NCI-H82 treated with DMSO at 0.1 percent for 48 hours (cell line): Measurements from ENCODE around the gene ZBTB16.

Experiments
- DNase-seq: peaks from one replicate; lab custom pipeline; 2025; ENCODE audit not compliant: unreplicated experiment; lab: John Stamatoyannopoulos, UW

ZBTB16 gene

DNA sequence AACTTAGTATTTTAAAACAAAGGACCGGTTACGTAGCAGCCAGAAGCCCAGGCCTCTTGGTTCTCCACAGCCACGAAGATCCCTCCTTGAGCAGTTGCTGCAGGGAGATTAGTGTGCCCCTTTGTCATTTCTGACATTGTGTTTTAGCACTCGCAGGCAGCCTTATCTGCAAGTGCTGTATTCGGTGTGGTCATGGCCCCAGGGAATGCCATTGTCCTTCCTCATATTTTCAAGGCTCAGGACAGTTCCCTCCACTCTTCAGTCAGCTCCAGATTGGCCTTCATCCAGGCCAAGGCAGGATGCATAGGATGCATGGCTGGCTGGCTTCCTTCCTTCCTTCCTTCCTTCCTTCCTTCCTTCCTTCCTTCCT, 88.5 kb downstream of the ZBTB16 start:
- DNase-seq: no peak

DNA sequence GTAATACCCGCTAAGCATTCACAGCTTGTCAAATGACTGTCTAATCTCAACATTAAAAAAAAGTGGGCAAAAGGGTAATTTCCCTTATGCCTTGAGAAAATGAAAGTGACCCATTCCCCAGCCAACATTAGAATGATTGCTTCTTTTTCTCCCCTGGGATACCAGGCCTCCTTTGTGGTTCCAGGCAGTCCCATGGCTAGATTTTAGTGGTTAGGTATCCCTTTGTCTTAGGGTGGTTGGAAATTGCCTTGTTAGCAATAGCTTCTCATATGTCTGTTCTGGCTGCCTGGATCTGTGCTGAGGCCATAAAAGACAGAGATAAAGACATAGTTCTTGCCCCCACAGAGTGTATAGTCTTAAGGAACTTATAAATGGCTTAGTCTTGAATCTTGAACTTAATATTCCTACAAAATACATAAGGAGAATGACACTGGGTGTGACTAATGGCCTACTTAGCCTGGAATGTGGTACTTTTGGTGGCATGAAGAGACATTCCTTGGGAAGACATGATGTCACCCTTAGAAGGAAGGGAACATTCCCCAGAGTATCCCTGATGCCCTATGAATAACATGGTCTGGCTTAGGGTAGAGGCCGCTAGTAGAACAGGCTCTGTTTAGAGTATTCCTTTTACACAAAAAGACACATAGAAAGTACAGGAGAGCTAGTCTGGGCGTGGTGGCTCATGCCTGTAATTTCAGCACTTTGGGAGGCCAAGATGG, 90.3 kb downstream of the ZBTB16 start:
- DNase-seq: no peak

DNA sequence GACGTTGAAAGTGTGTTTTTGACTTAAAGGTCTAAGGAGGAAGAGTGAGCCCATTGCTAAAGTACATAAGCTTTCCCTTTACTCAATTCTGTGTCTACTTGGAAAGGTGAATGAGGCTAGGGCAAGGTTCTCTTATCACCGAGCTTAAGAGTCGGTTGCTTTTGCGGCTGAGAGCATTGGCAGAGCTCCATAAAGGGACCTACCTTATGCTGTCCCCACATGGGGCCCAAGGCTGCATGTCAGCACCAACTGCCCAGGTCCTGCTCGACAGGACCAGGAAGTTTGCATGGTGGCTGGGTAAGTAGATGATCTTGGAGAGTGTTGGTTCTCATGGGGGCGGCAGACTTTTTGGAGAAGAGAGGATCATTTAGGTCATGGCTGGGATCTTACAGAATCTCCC, 91.2 kb downstream of the ZBTB16 start:
- DNase-seq: no peak

DNA sequence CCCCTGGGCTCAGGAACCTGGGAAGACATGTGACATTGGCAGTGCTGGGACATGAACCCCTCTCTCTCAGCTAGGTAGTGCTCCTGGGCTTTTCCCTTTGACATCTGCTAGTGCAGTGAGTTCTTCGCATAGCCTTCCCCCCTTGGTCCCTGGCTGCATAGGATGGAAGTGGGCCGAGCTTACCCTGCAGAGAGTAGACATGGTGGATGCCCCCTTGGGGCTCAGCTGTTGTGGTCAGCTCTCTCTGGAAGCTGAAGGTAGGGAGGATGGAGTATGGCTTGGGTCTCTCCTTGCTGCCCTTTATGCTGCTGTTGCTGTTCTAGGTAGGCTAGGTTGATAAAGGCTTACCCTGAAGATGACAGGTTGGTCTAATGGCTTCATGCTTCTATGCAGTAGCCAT, 92.1 kb downstream of the ZBTB16 start:
- DNase-seq: no peak

DNA sequence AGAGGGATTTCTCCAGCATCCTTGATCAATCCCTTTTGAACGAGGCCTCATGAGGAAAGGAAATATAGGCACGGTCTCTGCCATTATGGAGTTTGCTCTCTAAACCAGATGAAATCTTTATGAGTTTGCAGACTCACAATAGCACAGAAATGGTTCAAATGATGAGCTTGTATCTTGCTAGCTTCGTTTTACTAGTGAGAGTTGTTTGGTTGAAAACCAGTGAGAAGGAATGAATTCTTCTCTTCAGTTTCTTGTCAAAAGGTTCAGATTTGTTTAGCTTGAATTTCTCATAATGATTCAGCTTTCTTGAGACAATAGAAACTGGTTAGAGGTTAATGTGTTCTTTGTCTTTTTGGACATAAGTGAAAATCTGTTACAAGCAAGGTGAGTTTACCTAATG, 92.7 kb downstream of the ZBTB16 start:
- DNase-seq: no peak

DNA sequence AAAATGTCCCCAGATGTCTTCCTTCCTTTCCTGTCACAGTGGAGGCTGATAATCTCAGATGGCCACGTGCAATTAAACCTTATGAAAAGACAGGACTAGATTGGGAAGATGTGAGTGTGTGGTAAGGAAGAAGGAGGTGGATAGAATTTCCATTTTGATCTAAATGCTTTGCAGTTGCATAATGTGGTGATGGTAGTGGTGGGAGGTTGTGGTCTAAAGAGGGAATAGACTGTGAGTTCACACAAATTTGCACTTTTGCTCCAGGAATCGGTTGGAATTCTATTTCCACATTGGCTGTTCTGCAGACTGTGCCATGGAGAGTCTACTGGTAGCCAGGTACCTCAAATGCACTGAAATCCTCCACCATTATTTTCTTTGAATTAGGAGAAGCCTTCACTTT, 93.3 kb downstream of the ZBTB16 start:
- DNase-seq: no peak

DNA sequence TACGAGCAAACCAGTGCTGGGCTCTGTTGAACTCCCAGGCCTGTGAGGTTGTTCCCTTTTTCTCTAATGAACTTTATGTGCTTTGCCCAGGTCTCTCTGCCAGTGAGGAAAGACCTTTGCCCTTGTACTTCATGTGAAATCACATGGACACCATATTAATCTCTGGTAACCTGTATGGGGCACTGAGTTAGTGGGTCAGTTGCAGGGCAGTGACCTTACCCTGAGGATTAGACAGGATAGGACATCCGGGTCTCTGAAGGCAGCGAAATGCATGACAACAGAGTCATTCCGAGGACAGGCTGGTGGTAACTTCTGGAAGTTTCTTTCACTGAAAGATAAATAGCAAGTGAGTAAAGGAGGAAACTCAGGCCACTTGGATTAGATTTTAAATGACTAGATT, 93.7 kb downstream of the ZBTB16 start:
- no peak for DNase-seq

DNA sequence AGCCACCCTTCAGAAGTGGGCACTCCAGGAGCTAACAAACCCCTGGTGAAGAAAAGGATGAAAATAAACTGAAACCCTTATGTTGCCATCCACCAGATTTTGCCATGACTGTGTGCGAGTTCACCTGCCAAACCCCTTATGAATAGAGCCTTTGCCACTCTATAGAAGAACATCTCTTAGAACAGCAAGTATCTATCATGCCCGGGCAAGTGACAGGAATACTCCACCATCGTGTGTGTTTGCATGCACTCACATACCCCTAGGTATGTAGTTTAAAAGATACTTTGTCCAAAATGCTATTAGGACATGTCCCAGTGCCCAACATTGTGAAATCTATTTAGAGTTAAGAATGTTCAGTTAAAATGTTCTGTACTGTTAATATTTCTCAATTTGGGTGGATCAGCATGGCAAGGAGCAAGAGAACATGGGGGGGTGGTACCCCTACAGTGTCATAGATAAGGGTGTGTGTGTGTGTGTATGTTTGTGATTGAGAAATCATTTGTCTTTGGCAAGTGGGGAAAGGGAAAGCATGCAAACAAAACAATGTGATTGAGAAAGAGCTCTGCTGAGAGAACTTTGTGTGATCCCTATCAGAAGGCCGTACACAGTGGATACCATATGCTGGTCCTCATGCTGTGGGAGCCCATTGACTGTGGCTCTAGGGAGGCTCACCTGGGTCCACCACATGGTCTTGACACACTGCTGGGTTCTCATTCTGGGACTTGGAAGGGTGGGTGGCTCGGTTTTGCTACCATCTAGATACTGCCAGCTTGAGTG, 94.9 kb downstream of the ZBTB16 start:
- no peak for DNase-seq

DNA sequence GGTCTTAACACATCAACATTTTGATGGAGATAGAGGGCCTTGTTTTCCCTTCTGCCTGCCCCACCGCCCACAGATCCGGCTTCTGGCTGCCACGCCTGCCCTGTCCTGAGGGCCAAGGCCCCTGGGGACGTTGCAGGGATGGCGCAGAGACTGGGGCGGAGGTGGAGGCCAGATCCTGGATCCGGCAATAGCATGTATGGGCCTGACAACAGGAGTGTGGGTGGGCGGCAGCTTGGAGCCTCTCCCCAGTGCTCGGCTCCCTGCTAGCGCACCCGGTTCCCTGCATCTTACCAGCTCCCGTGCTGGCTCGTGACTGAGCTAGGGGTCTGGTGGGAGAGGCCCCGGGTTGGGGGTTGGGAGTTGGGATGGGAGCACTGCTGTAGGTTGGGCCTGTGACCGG, 95.6 kb downstream of the ZBTB16 start:
- no peak for DNase-seq

DNA sequence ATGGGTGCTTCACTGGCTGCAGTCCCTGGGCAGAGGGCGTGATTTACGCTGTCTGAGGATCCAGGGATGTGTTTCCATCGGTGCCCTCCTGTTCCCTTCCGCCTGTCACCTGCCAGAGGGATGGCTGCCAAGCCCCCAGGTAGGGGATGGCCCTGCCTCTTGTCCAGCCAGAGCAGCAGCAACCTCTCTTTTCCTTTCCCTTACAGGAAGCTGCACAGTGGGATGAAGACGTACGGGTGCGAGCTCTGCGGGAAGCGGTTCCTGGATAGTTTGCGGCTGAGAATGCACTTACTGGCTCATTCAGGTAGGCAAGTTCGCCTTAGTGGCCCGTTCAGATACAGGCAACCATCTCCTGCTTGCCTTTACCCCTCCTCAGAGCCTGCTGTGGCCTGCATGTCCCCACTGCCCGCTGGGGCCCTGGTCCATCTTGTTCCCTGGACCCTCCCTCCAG, 96.6 kb downstream of the ZBTB16 start:
- no peak for DNase-seq

DNA sequence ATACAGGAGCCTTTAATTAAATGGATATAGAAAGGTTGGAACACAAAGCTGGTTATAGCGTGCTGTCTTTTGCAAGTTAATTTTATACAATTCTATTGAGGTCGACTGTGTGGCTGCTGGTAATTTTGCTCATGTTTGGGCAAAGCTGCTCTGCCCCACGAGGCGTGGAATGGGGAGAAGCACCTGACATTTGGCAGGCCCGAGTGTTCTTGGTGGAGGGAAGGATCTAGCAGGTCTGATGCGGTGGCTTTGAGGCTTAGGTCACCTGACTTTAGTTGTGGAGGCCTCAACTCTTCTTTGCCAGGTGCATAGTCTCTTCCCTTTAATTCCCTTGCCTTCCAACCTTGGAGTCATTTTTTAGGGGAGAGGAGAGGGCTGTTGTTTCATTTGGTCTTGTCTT, 97.3 kb downstream of the ZBTB16 start:
- no peak for DNase-seq

DNA sequence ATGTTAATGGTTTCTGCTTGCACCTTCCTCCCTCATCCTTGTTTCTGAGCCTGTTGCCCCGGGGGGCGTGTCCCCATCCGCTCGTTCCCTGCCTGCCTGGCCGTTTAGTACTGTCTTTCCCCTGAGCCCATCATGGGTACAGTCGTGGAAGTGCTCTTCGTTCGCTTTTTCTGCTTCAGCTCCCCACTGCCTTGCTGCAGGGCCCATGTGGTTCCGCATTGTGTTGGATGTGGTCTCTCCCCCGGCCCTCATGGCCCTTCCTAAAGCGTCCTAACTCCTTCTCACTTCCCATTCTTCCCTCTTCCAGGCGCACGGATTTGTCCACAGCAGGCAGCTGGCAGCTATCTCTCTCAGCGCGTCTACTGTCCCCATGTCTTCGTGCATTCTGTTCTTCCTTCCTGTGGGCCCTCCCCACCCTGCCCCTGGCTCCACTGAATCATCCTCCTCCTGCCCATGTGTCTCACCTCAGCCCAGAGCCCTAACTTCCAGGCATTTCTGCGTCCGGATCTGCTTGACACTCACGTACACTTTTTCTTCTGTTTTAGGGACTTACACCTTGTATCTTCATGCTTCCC, 98.1 kb downstream of the ZBTB16 start:
- no peak for DNase-seq

DNA sequence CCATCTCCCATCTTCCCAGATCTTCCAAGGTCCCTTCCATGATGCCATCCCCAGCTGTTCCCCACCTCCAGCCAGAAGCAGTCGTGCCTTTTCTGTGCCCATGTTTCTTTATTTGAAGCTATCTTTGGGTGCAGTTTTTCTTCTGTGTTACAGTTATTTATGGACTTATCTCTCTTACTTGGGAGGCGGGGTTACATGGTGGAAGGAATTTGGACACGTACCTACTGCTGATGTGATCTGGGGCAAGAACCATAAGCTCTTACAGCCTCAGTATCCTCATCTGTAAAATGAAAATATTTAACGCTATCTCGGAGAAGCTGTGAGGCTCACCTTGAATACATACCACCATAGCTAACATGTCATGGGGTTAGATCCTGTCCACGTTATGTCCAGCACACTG, 98.9 kb downstream of the ZBTB16 start:
- DNase-seq: no peak

DNA sequence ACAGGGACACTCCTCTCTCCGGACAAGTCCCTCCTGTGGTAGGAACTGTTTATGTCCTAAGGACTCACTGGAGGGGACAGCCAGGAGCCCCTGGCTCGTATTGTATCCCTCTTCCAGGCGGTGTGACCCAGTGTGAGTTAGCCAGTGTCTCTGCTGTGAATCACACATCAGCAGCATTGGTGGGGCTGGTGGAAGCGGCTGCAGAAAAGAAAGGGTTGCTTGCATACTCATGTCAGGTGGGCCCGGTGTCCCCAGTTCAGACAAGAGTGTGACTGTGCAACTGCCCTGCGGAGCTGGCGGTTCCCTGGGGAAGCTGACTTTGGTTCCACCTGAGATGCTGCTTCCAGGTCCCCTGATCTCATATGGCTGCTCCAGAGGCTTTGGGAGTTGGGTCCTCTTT, 99.4 kb downstream of the ZBTB16 start:
- no peak for DNase-seq

DNA sequence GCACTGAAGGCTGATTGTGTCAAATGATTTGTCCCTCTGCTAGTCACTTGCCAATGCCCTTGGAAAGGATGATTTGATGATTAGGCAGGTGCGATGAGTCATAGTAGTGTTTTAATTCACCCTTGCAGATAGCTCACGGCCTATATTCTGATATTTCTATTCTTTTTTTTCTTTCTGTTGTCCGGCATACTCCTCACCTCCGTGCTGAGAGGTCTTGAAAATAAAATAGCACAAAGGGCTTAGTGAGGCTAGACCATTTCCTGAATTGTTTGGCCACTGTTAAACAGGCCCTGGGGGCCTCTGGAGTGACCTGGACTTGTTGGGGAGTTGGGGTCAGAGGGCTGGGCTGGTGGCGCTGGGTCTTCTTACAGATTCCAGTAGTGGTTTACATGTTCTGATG, 99.8 kb downstream of the ZBTB16 start:
- no peak for DNase-seq

DNA sequence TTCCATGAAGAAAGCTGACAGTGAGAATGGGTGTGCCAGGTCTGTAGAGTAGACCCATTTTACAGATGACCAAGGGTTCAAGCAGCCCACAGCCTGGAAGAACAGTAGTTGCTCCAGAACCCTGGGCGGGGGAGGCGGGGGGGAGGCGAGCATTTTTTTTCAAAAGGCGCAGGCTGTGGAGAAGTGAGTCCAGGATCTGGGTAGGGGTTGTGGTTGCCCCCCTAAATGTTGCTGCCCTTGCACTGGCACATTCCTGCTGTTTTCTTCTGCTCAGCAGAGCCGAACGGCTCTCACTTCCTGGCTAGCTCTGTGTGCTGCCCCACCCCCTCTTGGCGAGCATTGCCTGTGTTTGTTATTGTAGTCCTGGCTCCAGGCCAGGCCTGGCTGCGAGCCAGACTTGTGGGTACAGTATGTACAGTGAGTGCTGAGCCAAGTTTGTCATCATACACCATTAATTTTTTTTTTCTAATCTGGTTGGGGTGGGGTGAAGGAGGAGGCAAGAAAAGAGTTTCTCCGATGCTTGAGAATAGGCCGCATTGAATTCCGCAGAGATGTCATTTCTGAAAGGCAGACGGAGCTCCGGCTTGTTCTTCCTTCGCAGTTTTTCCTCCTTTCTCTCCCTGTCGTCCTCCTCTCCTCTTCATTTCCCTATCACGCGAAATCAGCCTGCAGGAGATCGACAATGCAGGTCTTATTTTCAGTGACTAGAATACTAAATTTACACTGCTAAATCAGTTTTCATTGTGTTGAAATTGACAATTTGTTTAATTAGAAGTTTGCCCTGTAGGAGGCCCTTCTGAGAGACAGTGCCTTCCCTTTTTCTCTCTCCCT, 100.5 kb downstream of the ZBTB16 start:
- peak; percentile 82 for DNase-seq

DNA sequence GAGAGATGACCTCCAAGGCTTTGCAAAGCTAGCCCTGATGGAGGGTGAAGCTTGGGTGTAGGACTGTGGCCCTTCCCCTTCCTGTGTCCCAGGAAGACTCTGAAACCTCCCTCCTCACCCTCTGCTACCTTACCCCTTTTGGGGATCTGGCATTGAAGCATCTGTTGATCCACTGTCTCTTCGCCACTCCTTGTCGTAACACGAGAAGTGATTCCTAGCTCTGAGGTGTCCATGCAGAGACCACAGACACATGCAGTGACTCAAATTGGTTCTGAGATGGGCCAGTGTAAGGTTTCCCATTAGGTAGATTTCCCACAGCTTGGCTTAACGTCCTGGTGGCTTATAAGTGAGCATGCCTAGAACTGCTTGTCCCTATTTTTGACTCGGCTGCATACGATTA, 101.4 kb downstream of the ZBTB16 start:
- DNase-seq: no peak

DNA sequence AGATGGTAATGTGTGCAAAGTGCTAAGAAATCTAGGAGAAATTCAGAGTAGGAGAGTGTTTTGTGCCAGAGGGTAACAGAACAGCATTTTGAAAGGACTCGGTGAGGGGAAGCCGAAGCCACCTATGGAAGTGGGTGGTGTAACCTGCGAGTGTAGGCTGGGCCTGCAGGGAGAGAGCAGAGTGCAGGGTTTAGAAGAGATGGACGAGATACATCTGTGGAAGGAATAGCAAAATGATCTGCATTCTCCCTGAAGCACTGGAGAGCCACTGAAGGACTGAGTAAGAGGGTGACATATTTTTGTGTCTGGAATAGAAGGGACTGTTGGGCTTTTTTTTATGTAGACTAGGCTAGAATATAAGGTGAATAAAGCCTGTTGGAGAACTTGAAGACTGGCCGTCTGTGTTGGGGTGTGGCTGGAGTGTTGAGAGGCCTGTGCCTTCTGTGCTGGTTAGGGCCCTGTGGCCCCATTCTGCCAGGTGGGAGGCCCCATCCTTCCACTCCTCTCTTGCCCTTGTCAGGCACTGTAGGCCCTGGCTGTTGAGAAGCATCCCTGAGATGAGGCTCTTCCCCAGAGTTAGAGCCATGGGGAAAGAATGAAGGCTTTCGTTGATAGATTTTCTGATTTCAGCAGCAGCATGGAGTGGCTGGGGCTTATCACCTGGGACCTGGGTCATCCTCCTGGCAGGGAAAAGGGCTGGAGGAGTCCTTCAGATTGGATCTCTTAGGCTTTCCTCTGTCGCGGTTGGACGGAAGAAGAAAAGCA, 102.2 kb downstream of the ZBTB16 start:
- no peak for DNase-seq

DNA sequence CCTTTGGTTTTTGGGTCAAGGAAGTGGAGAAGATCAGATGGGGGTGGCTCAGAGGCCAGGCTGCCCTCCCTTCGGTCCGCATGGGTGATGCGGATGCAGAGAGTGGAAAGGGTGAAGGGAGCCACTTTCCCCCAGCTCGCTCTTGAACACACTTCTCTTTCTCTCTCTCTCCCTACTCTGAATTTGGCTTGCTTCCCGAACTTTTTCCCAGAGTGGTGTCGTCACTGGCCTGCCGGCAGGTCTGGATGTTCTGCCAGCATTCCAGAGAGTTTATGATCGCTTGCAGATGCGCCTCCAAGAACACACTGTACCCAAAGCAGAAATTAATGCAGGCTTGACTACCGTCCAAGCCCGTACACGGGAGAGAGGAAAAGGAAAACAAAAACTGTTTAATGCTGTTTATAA, 103.2 kb downstream of the ZBTB16 start:
- no peak for DNase-seq

DNA sequence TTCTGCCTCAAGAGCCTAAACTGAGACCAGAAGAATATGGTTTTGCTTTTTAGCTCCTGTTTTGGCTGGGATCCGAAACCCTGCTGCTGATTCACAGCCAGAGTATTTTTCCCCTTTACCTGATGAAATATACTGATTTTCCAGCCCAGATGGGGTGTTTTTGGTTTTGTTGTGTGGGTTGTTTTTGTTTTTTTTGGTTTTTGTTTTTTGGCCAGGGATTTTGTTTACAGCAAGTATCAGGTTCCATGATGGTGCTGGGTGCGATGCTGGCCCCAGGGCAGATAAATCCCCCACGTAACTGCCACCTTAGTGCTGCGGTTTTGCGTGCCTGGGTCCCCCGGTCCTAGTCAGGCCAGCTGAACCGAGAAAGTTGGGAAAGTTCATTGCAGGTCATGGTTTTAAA, 103.7 kb downstream of the ZBTB16 start:
- no peak for DNase-seq
